HepG2 (cell line): Measurements from ENCODE around the gene SKI. TPM values are rescaled to one million over a fixed set of nuclear protein-coding genes. Genes with fewer than 3 reads are reported as not detected.

Experiments
- ATAC-seq: fragments of 200-7000 bp; cut with Tn5 transposase; 3 replicates; pipeline ENCODE4 v1.9.1; 2020; ENCODE audit warnings: mild to moderate bottlenecking, moderate library complexity
- BruUV-seq: library from RNA; stranded (reverse); fragments of 400-500 nt; replicated peaks from 2 replicates; lab custom pipeline; 2021; lab: Mats Ljungman, UMichigan
- CTCF ChIA-PET: fragments of 300-600 bp; formaldehyde crosslinking; extraction: SDS; loops from one replicate; lab custom pipeline; 2021; ENCODE audit warnings: low total read pairs, inconsistent platforms, low intra/inter-chr PET ratio; lab: Yijun Ruan, JAX
- POLR2A ChIA-PET: fragments of 350-600 bp; sonication (Branson Sonifier 250); formaldehyde crosslinking; loops from one replicate; lab custom pipeline; 2020; ENCODE audit warnings: antibody characterized with exemption, inconsistent platforms; lab: Yijun Ruan, JAX
- DNase-seq: peaks from one replicate; pipeline ENCODE4 v3.0.0-alpha.2; 2015; ENCODE audit warnings: low spot score
- FAIRE-seq: peaks from 3 replicates; lab custom pipeline; 2011; peaks lifted over from hg19 to GRCh38; lab: Jason Lieb, UNC
- H2AFZ ChIP-seq: one replicate; pipeline ENCODE4 v1.6.1; 2011; ENCODE audit warnings: low read length, inconsistent platforms
- H3K27ac ChIP-seq: fragments of 300-600 bp; 3 replicates; pipeline ENCODE4 v1.8.0; 2011; ENCODE audit warnings: mixed run types, mild to moderate bottlenecking, mixed read lengths, low read length, inconsistent platforms; ENCODE audit not compliant: insufficient read depth; ENCODE audit errors: extremely low read length
- H3K27me3 ChIP-seq, 2 experiments: fragments of 200-600 bp in 1 of 2; 2 replicates in 1 of 2; 3 replicates in 1 of 2; pipeline versions ENCODE4 v1.6.0 to v1.8.0; 2011; ENCODE audit warnings: low read length in 2 of 2, mild to moderate bottlenecking in 2 of 2, moderate library complexity in 2 of 2, inconsistent platforms in 1 of 2; ENCODE audit not compliant: insufficient read depth in 2 of 2, control insufficient read depth in 1 of 2
- H3K36me3 ChIP-seq, 2 experiments: fragments of 200-600 bp in 1 of 2; replicated peaks in 1 of 2; 2 replicates in 1 of 2; 3 replicates in 1 of 2; pipeline versions ENCODE4 v1.5.1 to v1.8.0; 2011; ENCODE audit warnings: low read length in 2 of 2, inconsistent platforms in 1 of 2; ENCODE audit not compliant: insufficient read depth in 2 of 2, control insufficient read depth in 1 of 2
- H3K4me1 ChIP-seq: 2 replicates; pipeline ENCODE4 v1.5.1; 2012; ENCODE audit warnings: low read length, inconsistent platforms; ENCODE audit not compliant: insufficient read depth
- H3K4me2 ChIP-seq: 2 replicates; pipeline ENCODE4 v1.6.0; 2011; ENCODE audit warnings: low read depth, low read length, inconsistent platforms
- H3K4me3 ChIP-seq, 3 experiments: fragments of 200-600 bp in 1 of 3; sonication (generic), shearing (Covaris generic) in 1 of 3; replicated peaks in 1 of 3; 2 replicates each; pipeline ENCODE4 v1.5.1; 2011 to 2016; ENCODE audit warnings: low read length in 3 of 3, inconsistent platforms in 2 of 3, low read depth in 2 of 3, mild to moderate bottlenecking in 2 of 3, control low read depth in 1 of 3, mixed read lengths in 1 of 3; ENCODE audit not compliant: insufficient read depth in 1 of 3
- H3K79me2 ChIP-seq: one replicate; pipeline ENCODE4 v1.6.1; 2011; ENCODE audit warnings: low read length, inconsistent platforms; ENCODE audit not compliant: insufficient read depth
- H3K9ac ChIP-seq: 2 replicates; pipeline ENCODE4 v1.6.0; 2011; ENCODE audit warnings: mild to moderate bottlenecking, low read depth, low read length, inconsistent platforms; ENCODE audit not compliant: insufficient read depth
- H3K9me3 ChIP-seq: 2 replicates; pipeline ENCODE4 v1.5.1; 2012; ENCODE audit warnings: mild to moderate bottlenecking, low read length
- H4K20me1 ChIP-seq: 2 replicates; pipeline ENCODE4 v1.6.0; 2011; ENCODE audit warnings: inconsistent platforms, mild to moderate bottlenecking, low read length, moderate library complexity; ENCODE audit not compliant: insufficient read depth
- DNMT3B ChIP-seq: conservative IDR thresholded peaks from 2 replicates; pipeline ENCODE4 v1.6.1; 2016; ENCODE audit warnings: missing biosample characterization, control low read depth
- FOXK2 ChIP-seq: fragments of 450-650 bp; IDR thresholded peaks from 2 replicates; pipeline ENCODE4 v1.6.1; 2016
- GFI1 ChIP-seq: sonication (generic); formaldehyde crosslinking; IDR thresholded peaks from 2 replicates; pipeline ENCODE4 v1.5.0; 2020; ENCODE audit warnings: missing genetic modification reagents, mild to moderate bottlenecking, borderline replicate concordance
- HOXA9 ChIP-seq: sonication (generic); formaldehyde crosslinking; IDR thresholded peaks from 2 replicates; pipeline ENCODE4 v1.8.1; 2022; ENCODE audit warnings: missing genetic modification reagents, mild to moderate bottlenecking, moderate library complexity, borderline replicate concordance
- MIER3 ChIP-seq: IDR thresholded peaks from 2 replicates; pipeline ENCODE4 v1.6.1; 2016; ENCODE audit warnings: missing compliant biosample characterization, borderline replicate concordance
- RBFOX2 ChIP-seq: fragments of 200-400 bp; formaldehyde crosslinking; IDR thresholded peaks from 2 replicates; pipeline ENCODE4 v1.6.1; 2017; ENCODE audit warnings: low read depth, mild to moderate bottlenecking, low read length
- ZBTB38 ChIP-seq: sonication (generic); formaldehyde crosslinking; IDR thresholded peaks from 2 replicates; pipeline ENCODE4 v1.5.1; 2020; ENCODE audit warnings: mild to moderate bottlenecking, missing genetic modification reagents
- ZNF337 ChIP-seq: sonication (generic); formaldehyde crosslinking; IDR thresholded peaks from 2 replicates; pipeline ENCODE4 v1.5.1; 2020; ENCODE audit warnings: missing genetic modification reagents, low read depth, mild to moderate bottlenecking, borderline replicate concordance
- ZNF383 ChIP-seq: sonication (generic); formaldehyde crosslinking; IDR thresholded peaks from 2 replicates; pipeline ENCODE4 v1.4.0; 2020; ENCODE audit warnings: missing genetic modification reagents, mild to moderate bottlenecking, borderline replicate concordance
- ZNF441 ChIP-seq: sonication (generic); formaldehyde crosslinking; IDR thresholded peaks from 2 replicates; pipeline ENCODE4 v1.7.0; 2021; ENCODE audit warnings: missing genetic modification reagents, borderline replicate concordance
- ZNF879 ChIP-seq: sonication (generic); formaldehyde crosslinking; IDR thresholded peaks from 2 replicates; pipeline ENCODE4 v1.8.1; 2023; ENCODE audit warnings: missing genetic modification reagents
- WGBS: methylation state at CpG from one replicate; pipeline ENCODE4 v1.1.6; 2017; ENCODE audit warnings: low lambda C conversion rate; 5-methylcytosine and 5-hydroxymethylcytosine counted together
- in situ Hi-C: cut with HindIII; loops from 2 replicates; pipeline ENCODE4 v1.10.0; 2017; ENCODE audit warnings: low pct_unique_long_range_greater_than_20kb; ENCODE audit not compliant: extremely low pct_ligation_motif_present
- intact Hi-C: fragments of 100-400 bp; cut with micrococcal nuclease; formaldehyde crosslinking; loops from one replicate; pipeline ENCODE4 v1.10.0; 2022; ENCODE audit not compliant: unreplicated experiment
- polyA plus RNA-seq, 8 experiments: library from polyadenylated mRNA; depleted of rRNA in 3 of 8; stranded (reverse) in 7 of 8; unstranded in 1 of 8; fragments of >200 nt; fragmentation: Illumina TruSeq in 4 of 8; extraction: Trizol in 4 of 8; gene quantifications; 2 replicates each; pipeline versions ENCODE4 v1.2.1 to v1.2.3, GENCODE V29; 2011 to 2016; ENCODE audit warnings: low read depth in 4 of 8, missing spikeins in 1 of 8, mixed read lengths in 1 of 8; ENCODE audit not compliant: insufficient read depth in 1 of 8
- total RNA-seq, 5 experiments: library from RNA; depleted of rRNA; stranded (reverse); fragments of >200 nt; fragmentation: Illumina TruSeq; extraction: Trizol; gene quantifications; 2 replicates each; pipeline ENCODE4 v1.2.3, GENCODE V29; 2016; ENCODE audit warnings: low read depth in 1 of 5
- TF ChIP-seq, protein P1 (sequence below), 2 experiments: sonication (generic) in 1 of 2; formaldehyde crosslinking in 1 of 2; IDR thresholded peaks; 2 replicates each; pipeline versions ENCODE4 v1.4.0 to v1.6.1; 2018 to 2020; ENCODE audit warnings: missing genetic modification reagents in 2 of 2, borderline replicate concordance in 1 of 2, low read depth in 1 of 2, mild to moderate bottlenecking in 1 of 2, missing biosample characterization in 1 of 2
- TF ChIP-seq, protein P2 (sequence below): sonication (generic); formaldehyde crosslinking; IDR thresholded peaks from 2 replicates; pipeline ENCODE4 v1.8.1; 2022; ENCODE audit warnings: low read depth, mild to moderate bottlenecking, missing genetic modification reagents
- TF ChIP-seq, protein P3 (sequence below): IDR thresholded peaks from 2 replicates; pipeline ENCODE4 v1.6.1; 2016; ENCODE audit warnings: missing compliant biosample characterization, missing genetic modification reagents, borderline replicate concordance
- TF ChIP-seq, protein P4 (sequence below): sonication (generic); formaldehyde crosslinking; IDR thresholded peaks from 2 replicates; pipeline ENCODE4 v1.4.0; 2020; ENCODE audit warnings: missing genetic modification reagents

The SKI gene
- total and polyA plus RNA-seq, 2 of the 13 experiments (the other 11 are each of a cell fraction or from before 2014, with no cell fraction given), result 4.7 to 6.9 TPM

DNA sequence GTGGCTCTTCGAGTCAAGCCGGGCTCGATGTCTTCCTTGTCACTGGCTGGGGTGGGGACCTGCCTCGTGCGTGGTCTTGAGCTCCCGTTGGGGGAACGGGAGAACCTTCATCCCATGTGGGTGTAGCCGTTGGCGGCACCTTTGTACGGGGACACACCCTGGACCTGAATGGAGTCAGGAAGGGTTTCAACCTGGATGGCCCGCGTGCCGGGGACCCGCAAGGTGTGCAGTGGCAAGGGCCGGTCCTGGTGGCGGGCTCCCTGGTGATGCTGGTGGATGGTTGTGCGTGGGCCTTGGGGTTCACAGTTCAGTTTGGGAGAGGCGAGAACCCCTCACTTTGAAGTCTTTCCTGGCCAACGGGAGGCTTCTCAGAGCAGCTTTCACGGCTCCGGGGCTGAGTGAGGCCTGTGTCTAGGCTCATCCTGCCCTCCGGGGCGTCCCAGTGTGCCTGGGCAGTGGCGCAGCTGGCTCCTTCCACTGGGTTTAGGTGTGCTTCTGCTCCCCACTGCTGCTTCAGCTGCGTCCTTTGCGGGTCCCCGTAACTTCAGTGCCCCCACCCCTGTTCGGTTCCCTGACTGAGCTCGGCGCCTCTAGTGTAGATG, 11.4 kb downstream of the SKI start:
- POLR2A ChIA-PET, result interaction anchor here (1.2 kb wide), 1 partner anchor 32 kb away, joined by 3 read pairs; no protein-coding TSS in a partner anchor
- no peak for ATAC-seq
- BruUV-seq, result no TSS peak
- H2AFZ ChIP-seq, result no peak overlapping the region
- no peak overlapping the region for H3K9ac ChIP-seq
- peaks cover 69% of the 10 kb centered on the region for H3K4me1 ChIP-seq
- no peak overlapping the region for H3K4me2 ChIP-seq
- H3K4me3 ChIP-seq, result no peak overlapping the region; a peak in 1 of 6 replicates
- CTCF ChIA-PET, result no interaction called here
- intact Hi-C loops, result no loop called here
- H3K79me2 ChIP-seq, result peaks cover 90% of the 10 kb centered on the region
- DNase-seq, result no peak
- in situ Hi-C loops, result no loop called here
- no peaks in the 10 kb centered on the region for H3K27me3 ChIP-seq
- H3K36me3 ChIP-seq, result peaks cover 8 to 26% of the 10 kb centered on the region in 2 experiments
- peak overlapping the region; percentile 43 for H3K27ac ChIP-seq
- WGBS, result 93% methylated on average over 25 of the region's 30 CpGs
- no peak for FAIRE-seq
- H4K20me1 ChIP-seq, result peaks cover 56% of the 10 kb centered on the region
- H3K9me3 ChIP-seq, result no peaks in the 10 kb centered on the region
- TF ChIP-seq, protein P1, sequence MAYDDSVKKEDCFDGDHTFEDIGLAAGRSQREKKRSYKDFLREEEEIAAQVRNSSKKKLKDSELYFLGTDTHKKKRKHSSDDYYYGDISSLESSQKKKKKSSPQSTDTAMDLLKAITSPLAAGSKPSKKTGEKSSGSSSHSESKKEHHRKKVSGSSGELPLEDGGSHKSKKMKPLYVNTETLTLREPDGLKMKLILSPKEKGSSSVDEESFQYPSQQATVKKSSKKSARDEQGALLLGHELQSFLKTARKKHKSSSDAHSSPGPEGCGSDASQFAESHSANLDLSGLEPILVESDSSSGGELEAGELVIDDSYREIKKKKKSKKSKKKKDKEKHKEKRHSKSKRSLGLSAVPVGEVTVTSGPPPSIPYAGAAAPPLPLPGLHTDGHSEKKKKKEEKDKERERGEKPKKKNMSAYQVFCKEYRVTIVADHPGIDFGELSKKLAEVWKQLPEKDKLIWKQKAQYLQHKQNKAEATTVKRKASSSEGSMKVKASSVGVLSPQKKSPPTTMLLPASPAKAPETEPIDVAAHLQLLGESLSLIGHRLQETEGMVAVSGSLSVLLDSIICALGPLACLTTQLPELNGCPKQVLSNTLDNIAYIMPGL (CRISPR knock-in tag; IDR thresholded peaks at IDR 0.05; ENCODE audit: borderline replicate concordance in 1 of 2, low read depth in 1 of 2), result no peak
- TF ChIP-seq ZNF337 (CRISPR knock-in tag) (no peak), ZNF879 (no peak), MIER3 (CRISPR knock-in tag) (no peak), RBFOX2 (0 out of 2 replicates have a peak, but pooled peaks have one; percentile 18), ZNF441 (CRISPR knock-in tag) (no peak), ZBTB38 (CRISPR knock-in tag) (peak; percentile 32), HOXA9 (no peak), DNMT3B (CRISPR knock-in tag) (no peak), GFI1 (no peak), ZNF383 (CRISPR knock-in tag) (no peak), FOXK2 (no peak)
- TF ChIP-seq, protein P2, sequence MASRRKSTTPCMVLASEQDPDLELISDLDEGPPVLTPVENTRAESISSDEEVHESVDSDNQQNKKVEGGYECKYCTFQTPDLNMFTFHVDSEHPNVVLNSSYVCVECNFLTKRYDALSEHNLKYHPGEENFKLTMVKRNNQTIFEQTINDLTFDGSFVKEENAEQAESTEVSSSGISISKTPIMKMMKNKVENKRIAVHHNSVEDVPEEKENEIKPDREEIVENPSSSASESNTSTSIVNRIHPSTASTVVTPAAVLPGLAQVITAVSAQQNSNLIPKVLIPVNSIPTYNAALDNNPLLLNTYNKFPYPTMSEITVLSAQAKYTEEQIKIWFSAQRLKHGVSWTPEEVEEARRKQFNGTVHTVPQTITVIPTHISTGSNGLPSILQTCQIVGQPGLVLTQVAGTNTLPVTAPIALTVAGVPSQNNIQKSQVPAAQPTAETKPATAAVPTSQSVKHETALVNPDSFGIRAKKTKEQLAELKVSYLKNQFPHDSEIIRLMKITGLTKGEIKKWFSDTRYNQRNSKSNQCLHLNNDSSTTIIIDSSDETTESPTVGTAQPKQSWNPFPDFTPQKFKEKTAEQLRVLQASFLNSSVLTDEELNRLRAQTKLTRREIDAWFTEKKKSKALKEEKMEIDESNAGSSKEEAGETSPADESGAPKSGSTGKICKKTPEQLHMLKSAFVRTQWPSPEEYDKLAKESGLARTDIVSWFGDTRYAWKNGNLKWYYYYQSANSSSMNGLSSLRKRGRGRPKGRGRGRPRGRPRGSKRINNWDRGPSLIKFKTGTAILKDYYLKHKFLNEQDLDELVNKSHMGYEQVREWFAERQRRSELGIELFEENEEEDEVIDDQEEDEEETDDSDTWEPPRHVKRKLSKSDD (CRISPR knock-in tag), result no peak
- TF ChIP-seq, protein P3, sequence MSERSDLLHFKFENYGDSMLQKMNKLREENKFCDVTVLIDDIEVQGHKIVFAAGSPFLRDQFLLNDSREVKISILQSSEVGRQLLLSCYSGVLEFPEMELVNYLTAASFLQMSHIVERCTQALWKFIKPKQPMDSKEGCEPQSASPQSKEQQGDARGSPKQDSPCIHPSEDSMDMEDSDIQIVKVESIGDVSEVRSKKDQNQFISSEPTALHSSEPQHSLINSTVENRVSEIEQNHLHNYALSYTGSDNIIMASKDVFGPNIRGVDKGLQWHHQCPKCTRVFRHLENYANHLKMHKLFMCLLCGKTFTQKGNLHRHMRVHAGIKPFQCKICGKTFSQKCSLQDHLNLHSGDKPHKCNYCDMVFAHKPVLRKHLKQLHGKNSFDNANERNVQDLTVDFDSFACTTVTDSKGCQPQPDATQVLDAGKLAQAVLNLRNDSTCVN (CRISPR knock-in tag), result no peak
- TF ChIP-seq, protein P4, sequence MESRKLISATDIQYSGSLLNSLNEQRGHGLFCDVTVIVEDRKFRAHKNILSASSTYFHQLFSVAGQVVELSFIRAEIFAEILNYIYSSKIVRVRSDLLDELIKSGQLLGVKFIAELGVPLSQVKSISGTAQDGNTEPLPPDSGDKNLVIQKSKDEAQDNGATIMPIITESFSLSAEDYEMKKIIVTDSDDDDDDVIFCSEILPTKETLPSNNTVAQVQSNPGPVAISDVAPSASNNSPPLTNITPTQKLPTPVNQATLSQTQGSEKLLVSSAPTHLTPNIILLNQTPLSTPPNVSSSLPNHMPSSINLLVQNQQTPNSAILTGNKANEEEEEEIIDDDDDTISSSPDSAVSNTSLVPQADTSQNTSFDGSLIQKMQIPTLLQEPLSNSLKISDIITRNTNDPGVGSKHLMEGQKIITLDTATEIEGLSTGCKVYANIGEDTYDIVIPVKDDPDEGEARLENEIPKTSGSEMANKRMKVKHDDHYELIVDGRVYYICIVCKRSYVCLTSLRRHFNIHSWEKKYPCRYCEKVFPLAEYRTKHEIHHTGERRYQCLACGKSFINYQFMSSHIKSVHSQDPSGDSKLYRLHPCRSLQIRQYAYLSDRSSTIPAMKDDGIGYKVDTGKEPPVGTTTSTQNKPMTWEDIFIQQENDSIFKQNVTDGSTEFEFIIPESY (CRISPR knock-in tag), result peak; percentile 63
- TF ChIP-seq, all 625 proteins: peak for 3
